ENCODE results near the gene XIST. TPM values are rescaled to one million over a fixed set of nuclear protein-coding genes. Genes with fewer than 3 reads are reported as not detected.

The XIST gene
- total RNA-seq, 1 donor from 2014 or later = 0.03 TPM

- TF ChIP-seq CTCF (IDR thresholded peaks at IDR 0.05) = no peak
- H3K4me3 ChIP-seq = no peak overlapping the region
- no peaks in the 10 kb centered on the region for H3K27me3 ChIP-seq (ENCODE audit: low read depth)
- no peaks in the 10 kb centered on the region for H3K36me3 ChIP-seq
- ATAC-seq (no peak), DNase-seq (no peak)
- H3K4me1 ChIP-seq = no peaks in the 10 kb centered on the region
- intact Hi-C loops (cut with DNase I) = no loop called here
- H3K27ac ChIP-seq = no peak overlapping the region
- no peaks in the 10 kb centered on the region for H3K9me3 ChIP-seq
Observed at GRCh38 chrX:73836956-73837477, 15.5 kb downstream of the XIST start.

- Histone ChIP-seq H3K27me3 (ENCODE audit: low read depth) (no peaks in the 10 kb centered on the region), H3K4me3 (no peak overlapping the region), H3K27ac (no peak overlapping the region), H3K4me1 (no peaks in the 10 kb centered on the region), H3K9me3 (no peaks in the 10 kb centered on the region), H3K36me3 (no peaks in the 10 kb centered on the region)
- no peak for ATAC-seq
- TF ChIP-seq CTCF (IDR thresholded peaks at IDR 0.05) = no peak
- DNase-seq = no peak
- intact Hi-C loops (cut with DNase I) = no loop called here
Observed at GRCh38 chrX:73834219-73834618, 18.3 kb downstream of the XIST start.

- H3K9me3 ChIP-seq = no peaks in the 10 kb centered on the region
- intact Hi-C loops (cut with DNase I) = no loop called here
Observed at GRCh38 chrX:73832319-73832718, 20.2 kb downstream of the XIST start.

GRCh38 chrX:73831500-73831899, 21.0 kb downstream of the XIST start:
- ATAC-seq (no peak), DNase-seq (no peak)
- no peak overlapping the region for H3K4me3 ChIP-seq
- no peaks in the 10 kb centered on the region for H3K4me1 ChIP-seq
- TF ChIP-seq CTCF (IDR thresholded peaks at IDR 0.05) = no peak
- no peaks in the 10 kb centered on the region for H3K9me3 ChIP-seq
- no peaks in the 10 kb centered on the region for H3K27me3 ChIP-seq (ENCODE audit: low read depth)
- no peaks in the 10 kb centered on the region for H3K36me3 ChIP-seq
- H3K27ac ChIP-seq = no peak overlapping the region
- intact Hi-C loops (cut with DNase I) = no loop called here

More at GRCh38 chrX:73832319-73832718, 20.2 kb downstream of the XIST start:
- Histone ChIP-seq H3K36me3 (no peaks in the 10 kb centered on the region), H3K4me3 (no peak overlapping the region), H3K27ac (no peak overlapping the region), H3K4me1 (no peaks in the 10 kb centered on the region), H3K27me3 (ENCODE audit: low read depth) (no peaks in the 10 kb centered on the region)
- no peak for TF ChIP-seq CTCF (IDR thresholded peaks at IDR 0.05)
- DNase-seq (no peak), ATAC-seq (no peak)

GRCh38 chrX:73830489-73831414, 21.8 kb downstream of the XIST start:
- intact Hi-C loops (cut with DNase I) = no loop called here
- ATAC-seq = no peak
- H3K36me3 ChIP-seq = no peaks in the 10 kb centered on the region

More at GRCh38 chrX:73830489-73831414, 21.8 kb downstream of the XIST start:
- no peaks in the 10 kb centered on the region for H3K9me3 ChIP-seq
- TF ChIP-seq CTCF (IDR thresholded peaks at IDR 0.05) = no peak
- DNase-seq = no peak
- H3K27ac ChIP-seq = no peak overlapping the region
- no peak overlapping the region for H3K4me3 ChIP-seq
- no peaks in the 10 kb centered on the region for H3K4me1 ChIP-seq
- no peaks in the 10 kb centered on the region for H3K27me3 ChIP-seq (ENCODE audit: low read depth)
